Measurements from ENCODE around the gene STOX2. TPM values are rescaled to one million over a fixed set of nuclear protein-coding genes. Genes with fewer than 3 reads are reported as not detected.

The STOX2 gene
- total RNA-seq, 4 donors from 2014 or later, result 2.1 to 9.0 (median 3.9) TPM

DNA sequence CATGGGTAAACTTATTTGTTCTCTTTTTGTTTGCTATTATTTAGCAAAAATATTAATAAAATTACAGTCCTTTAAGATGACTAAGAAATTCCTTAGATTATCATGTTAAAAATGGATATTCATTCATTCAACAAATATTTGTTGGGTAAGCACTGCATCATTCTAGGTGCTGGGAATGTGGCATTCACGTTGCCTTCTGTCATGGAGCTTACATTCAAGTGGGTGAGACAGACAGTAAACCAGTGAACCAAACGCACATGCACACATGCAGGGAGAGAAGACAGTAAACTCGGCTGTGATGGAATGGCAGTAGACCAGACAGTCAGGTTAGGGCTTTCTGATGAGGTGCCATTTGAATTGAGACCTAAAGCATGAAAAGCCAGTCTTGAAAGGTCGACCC is 91.8 kb downstream of the STOX2 start:
- TF ChIP-seq, protein P1, sequence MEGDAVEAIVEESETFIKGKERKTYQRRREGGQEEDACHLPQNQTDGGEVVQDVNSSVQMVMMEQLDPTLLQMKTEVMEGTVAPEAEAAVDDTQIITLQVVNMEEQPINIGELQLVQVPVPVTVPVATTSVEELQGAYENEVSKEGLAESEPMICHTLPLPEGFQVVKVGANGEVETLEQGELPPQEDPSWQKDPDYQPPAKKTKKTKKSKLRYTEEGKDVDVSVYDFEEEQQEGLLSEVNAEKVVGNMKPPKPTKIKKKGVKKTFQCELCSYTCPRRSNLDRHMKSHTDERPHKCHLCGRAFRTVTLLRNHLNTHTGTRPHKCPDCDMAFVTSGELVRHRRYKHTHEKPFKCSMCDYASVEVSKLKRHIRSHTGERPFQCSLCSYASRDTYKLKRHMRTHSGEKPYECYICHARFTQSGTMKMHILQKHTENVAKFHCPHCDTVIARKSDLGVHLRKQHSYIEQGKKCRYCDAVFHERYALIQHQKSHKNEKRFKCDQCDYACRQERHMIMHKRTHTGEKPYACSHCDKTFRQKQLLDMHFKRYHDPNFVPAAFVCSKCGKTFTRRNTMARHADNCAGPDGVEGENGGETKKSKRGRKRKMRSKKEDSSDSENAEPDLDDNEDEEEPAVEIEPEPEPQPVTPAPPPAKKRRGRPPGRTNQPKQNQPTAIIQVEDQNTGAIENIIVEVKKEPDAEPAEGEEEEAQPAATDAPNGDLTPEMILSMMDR (IDR thresholded peaks at IDR 0.05; ENCODE audit: low read depth), result no peak

GRCh38 chr4:183999435-183999834 is 94.3 kb downstream of the STOX2 start:
- TF ChIP-seq, protein P1 (IDR thresholded peaks at IDR 0.05; ENCODE audit: low read depth), result no peak

DNA sequence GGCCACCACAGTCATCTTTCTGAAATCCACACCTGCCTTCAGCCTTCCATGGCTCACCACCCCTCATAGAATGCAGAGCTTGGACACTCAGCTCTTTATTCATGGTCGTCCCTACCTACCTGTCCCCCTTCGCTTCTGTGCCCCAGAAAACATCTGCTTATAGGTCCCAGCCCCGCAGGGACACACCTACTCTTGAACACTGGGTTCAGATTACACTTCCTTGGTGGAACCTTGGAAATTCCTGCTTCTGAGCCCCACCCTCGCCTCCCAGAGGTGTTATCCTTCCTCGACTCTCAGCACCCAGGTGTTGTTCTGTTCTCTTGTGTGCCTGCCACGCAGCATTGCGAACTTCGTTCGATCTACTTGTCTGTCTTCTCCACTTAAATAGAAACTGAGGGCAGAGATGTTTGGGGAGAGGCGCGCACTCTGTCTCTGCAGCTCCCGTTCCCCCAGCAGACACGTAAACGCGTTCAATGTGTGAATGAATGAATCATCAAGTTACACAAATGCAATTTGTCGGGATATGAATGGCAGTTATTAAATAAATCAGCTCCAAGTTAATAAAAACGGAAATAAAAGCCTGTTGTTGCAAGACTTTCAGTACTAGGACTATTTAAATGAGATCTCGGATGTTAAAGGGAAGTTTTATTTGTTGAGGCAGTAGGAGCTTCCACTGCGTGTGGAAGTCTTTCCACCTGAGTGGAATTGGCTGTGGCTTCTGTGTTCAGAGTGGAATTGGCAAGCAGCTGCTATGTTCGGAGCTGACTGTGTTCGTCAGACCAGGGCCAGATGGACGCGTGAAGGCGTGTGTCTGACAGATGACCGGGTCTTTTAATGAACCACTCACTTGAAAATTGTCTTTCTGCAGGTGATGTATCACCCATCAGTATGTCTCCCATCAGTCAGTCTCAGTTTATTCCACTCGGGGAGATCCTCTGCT is 95.6 kb downstream of the STOX2 start:
- TF ChIP-seq, protein P1 (IDR thresholded peaks at IDR 0.05; ENCODE audit: low read depth), result no peak

DNA sequence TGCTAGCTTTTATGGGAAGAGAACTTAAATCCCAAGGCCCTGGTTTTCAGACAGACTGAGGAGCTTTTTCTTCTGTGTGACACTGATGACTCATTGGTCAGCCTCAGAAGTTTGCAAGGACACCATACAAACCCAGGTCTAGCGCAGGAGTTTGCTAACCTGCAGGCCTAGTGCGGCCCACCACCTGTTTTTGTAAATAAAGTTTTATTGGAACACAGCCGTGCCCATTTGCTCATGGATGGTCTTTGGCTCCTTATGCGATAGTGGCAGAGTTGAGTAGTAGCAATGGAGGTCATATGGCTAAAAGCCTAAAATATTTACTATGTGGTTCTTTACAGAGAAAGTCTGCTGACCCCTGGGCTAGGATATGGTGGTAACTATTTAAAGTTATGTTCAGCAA is 98.3 kb downstream of the STOX2 start:
- TF ChIP-seq, protein P1 (IDR thresholded peaks at IDR 0.05; ENCODE audit: low read depth), result no peak

DNA sequence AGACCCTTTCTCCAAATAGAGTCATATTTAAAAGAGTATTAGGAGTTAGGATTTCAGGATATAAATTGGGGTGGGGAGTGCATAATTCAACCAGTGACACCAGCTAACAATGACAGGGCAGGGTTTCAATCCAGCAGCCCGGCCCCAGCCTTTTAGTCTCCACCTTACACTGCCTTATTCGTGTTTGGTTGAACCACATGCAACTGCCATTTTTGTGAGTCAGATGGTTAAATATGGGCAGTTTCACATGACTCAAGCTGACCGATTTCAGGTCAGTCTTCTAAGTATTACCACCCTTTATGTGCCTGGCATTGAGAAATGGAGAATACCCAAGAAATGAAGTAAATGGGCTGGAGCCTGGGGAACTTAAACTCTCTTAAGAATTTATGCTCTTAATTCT is 102.8 kb downstream of the STOX2 start:
- TF ChIP-seq, protein P1 (IDR thresholded peaks at IDR 0.05; ENCODE audit: low read depth), result no peak

DNA sequence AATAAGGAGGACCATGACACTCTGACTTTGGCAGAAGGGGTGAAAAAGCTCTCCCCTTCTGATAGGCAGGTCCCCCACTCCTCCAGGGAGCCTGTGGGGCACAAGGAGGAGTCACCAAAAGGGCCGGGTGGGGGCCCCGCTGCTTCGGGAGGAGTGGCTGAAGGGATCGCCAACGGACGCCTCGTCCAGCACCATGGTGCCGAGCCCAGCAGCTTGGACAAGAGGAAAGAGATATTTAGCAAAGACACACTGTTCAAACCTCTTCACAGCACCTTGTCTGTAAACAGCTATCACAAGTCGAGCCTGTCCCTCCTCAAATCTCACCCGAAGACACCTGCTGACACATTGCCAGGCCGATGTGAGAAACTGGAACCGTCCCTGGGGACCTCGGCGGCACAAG is 105.6 kb downstream of the STOX2 start:
- TF ChIP-seq, protein P1 (IDR thresholded peaks at IDR 0.05; ENCODE audit: low read depth), result no peak

DNA sequence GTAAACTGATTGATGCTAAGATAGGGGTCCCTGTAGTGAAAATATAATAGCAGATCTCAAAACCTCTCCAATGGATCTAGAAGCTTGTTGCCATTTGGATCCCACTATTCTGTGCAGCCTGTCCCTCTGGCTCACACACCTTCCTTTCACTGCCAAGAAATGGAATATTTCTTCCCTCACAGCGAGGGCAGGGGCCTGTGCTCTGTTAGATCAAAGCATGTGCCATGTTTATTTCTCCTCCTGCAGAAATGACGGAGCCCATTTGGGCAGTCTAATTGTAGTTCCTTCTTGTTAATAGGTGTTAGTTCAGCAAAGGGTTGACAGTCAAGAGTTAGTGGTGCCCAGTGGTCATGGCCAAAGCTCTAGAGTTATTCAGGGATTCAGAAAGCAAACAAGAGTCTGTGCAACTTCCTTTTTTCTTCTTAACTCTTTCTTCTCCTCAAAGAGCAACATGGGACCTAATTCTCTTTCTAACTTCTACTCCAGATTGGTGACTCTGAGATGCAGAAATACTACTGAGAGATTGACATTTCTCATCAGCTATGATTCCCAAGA is 106.8 kb downstream of the STOX2 start:
- TF ChIP-seq, protein P1 (IDR thresholded peaks at IDR 0.05; ENCODE audit: low read depth), result no peak

All from subcutaneous adipose tissue (tissue), 4 donors.